GM08714 (cell line): ENCODE data around the gene NFKBIE.

Source experiments
- H3K4me3 ChIP-seq: fragments of 200-500 bp; sonication (Bioruptor generic); 2 replicates; pipeline ENCODE4 v1.5.1; 2014; ENCODE audit warnings: mild to moderate bottlenecking, low read length, inconsistent platforms
- ZNF274 ChIP-seq: IDR thresholded peaks from 2 replicates; pipeline ENCODE4 v1.6.1; 2012; ENCODE audit warnings: mild to moderate bottlenecking, low read depth, low read length

The NFKBIE gene

DNA sequence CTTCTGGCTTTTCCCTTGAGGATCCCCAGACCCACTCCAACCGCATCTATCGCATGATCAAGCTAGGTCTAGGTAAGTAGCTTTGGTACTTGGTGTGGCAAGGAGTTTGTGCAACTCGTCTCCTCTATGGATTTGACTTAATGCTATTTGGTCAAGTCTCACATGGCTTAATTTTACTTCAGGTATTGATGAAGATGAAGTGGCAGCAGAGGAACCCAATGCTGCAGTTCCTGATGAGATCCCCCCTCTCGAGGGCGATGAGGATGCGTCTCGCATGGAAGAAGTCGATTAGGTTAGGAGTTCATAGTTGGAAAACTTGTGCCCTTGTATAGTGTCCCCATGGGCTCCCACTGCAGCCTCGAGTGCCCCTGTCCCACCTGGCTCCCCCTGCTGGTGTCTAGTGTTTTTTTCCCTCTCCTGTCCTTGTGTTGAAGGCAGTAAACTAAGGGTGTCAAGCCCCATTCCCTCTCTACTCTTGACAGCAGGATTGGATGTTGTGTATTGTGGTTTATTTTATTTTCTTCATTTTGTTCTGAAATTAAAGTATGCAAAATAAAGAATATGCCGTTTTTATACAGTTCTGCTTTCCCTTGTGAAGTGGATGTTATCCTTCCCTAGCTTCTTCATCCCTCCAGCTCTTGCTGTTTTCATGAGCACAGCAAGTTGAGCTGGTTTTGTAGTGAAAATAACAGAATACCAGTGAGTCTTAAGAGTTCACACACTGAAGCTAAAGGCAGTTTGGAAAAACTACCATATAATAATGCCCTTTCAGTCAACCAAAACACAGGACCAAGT lies 11.8 kb downstream of the NFKBIE start:
- no peak for TF ChIP-seq ZNF274

DNA sequence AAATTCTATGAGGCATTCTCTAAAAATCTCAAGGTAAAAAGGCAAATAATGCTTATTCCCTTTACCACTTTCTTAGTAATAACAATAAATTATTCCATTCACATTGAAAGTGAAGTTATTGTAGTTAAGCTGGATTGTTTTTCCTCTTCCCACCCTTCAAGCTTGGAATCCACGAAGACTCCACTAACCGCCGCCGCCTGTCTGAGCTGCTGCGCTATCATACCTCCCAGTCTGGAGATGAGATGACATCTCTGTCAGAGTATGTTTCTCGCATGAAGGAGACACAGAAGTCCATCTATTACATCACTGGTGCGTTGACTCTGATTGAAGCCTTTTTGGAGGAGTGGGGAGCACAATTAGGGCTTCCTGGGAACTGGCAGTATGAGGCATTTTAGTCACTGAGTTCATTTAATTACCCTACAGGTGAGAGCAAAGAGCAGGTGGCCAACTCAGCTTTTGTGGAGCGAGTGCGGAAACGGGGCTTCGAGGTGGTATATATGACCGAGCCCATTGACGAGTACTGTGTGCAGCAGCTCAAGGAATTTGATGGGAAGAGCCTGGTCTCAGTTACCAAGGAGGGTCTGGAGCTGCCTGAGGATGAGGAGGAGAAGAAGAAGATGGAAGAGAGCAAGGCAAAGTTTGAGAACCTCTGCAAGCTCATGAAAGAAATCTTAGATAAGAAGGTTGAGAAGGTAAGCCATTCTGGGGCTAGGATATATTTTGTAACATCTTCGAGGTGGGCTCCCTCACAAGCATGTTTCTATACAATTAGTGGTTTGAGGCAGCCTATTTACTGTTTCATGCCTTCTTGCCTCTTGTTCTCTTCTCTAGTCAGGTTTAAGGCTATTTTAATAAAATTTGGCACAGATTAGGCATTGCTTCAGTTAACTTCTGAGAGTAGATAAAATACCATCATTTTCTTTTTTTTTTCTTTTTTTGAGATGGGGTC lies 13.5 kb downstream of the NFKBIE start:
- H3K4me3 ChIP-seq = no peak overlapping the region
- TF ChIP-seq ZNF274 = no peak

More for the DNA sequence above, 11.8 kb downstream of the NFKBIE start:
- H3K4me3 ChIP-seq = no peak overlapping the region

DNA sequence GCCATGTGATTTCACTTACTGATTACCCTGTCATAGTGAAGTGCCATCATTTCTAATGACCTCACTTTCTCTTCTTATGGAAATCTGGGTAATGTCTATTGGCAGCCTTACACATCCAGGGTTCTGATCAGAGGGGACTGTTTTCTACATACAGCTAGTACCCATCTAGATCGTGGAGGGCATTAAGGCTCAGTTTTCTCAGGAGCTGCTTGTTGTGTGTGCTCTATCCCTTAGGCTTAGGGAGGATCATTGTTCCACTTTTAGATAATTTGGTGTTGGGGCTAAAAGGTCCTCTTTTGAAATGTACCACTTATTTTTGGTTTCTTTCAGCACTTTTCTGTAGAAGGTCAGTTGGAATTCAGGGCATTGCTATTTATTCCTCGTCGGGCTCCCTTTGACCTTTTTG lies 14.6 kb downstream of the NFKBIE start:
- no peak overlapping the region for H3K4me3 ChIP-seq
- no peak for TF ChIP-seq ZNF274

DNA sequence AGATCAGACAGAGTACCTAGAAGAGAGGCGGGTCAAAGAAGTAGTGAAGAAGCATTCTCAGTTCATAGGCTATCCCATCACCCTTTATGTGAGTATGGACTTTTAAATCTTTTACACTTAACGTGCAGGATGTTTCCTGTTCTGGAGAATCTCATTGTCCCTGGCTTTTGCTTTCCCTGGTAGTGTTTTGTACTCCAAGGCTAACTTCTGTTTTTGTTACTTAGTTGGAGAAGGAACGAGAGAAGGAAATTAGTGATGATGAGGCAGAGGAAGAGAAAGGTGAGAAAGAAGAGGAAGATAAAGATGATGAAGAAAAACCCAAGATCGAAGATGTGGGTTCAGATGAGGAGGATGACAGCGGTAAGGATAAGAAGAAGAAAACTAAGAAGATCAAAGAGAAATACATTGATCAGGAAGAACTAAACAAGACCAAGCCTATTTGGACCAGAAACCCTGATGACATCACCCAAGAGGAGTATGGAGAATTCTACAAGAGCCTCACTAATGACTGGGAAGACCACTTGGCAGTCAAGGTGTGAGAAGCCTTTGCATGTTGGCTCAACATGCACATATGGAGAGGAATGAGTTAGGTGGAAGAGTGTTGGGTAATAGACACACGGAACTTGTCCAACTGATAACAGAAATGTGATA lies 15.2 kb downstream of the NFKBIE start:
- TF ChIP-seq ZNF274 = no peak

DNA sequence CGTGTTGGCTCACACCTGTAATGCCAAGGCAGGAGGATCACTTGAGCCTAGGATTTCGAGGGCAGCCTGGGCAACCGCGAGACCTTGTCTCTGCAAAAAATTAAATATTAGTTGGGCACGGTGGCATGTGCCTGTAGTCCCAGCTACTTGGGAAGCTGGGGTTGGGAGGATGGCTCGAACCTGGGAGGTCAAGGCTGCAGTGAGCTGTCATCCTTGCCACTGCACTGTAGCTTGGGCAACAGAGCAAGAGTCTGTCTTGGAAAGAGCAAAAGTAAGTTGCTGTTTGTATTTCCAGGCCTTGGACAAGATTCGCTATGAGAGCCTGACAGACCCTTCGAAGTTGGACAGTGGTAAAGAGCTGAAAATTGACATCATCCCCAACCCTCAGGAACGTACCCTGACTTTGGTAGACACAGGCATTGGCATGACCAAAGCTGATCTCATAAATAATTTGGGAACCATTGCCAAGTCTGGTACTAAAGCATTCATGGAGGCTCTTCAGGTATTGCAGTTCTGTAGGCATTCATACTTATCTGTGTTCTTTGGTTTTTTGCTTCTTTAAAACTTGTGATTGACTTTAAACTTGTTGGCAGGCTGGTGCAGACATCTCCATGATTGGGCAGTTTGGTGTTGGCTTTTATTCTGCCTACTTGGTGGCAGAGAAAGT lies 16.1 kb downstream of the NFKBIE start:
- peak overlapping the region; percentile 98 for H3K4me3 ChIP-seq
- TF ChIP-seq ZNF274 = no peak

More for the DNA sequence above, 15.2 kb downstream of the NFKBIE start:
- H3K4me3 ChIP-seq = no peak overlapping the region

DNA sequence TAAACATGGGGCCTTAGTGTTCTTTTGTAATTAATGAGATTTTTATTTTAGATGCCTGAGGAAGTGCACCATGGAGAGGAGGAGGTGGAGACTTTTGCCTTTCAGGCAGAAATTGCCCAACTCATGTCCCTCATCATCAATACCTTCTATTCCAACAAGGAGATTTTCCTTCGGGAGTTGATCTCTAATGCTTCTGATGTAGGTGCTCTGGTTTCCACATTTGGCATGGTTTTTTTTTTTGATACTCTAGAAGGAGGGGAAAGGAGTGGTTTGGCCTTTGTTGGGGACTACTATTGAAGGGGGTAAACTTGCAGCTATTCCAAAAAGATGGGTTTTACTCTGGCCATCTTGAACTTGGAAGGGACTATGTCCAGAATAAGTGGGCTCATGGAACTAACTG lies 16.8 kb downstream of the NFKBIE start:
- no peak for TF ChIP-seq ZNF274
- H3K4me3 ChIP-seq = peak overlapping the region; percentile 98

DNA sequence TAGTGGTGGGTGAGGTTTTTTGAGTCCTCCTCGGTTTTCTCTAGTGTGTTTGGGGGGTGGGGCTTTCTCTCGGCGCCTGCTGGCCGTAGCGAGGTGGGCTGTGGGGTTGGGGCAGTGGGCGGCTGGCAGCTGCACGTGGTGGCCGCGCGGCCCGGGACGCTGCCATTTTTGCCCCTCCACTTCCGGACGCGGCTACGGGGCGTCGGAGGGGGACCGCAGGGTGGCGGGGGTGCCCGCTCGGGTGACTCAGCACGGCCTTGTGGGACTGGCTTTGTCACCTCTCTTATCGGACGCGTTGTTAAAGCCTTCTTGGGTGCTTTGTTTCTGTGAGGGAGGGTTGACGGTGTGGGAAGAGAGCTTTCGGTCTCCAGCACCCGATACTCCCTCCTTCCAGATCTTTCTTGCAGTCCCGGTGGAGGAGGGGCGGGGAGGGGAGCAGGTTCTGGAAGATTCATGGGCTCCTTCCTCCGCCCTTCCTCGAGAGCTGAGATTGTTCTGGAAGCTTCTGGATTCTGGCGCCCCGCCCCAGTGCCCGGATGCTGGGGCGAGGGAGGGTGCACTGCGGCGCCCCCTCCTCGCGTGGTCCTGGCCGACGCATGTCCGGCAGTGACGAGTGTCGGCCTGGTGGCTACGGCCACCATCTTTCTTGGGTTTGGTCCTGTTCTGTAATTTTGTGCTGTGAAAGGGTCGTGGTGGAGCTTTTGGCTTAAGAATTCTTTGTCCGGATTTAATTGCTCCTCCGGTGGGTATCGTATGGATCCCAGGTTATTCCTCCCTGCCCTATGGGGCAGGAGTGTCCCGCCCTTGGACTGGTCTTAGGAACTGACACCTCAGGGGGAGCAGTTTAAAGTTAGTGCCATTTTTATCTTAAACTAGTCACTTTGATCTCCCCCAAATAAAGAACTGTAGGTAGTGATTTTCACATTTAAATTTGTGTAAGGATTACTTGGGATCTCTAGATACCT lies 17.7 kb downstream of the NFKBIE start:
- no peak for TF ChIP-seq ZNF274
- peak overlapping the region; percentile 98 for H3K4me3 ChIP-seq

DNA sequence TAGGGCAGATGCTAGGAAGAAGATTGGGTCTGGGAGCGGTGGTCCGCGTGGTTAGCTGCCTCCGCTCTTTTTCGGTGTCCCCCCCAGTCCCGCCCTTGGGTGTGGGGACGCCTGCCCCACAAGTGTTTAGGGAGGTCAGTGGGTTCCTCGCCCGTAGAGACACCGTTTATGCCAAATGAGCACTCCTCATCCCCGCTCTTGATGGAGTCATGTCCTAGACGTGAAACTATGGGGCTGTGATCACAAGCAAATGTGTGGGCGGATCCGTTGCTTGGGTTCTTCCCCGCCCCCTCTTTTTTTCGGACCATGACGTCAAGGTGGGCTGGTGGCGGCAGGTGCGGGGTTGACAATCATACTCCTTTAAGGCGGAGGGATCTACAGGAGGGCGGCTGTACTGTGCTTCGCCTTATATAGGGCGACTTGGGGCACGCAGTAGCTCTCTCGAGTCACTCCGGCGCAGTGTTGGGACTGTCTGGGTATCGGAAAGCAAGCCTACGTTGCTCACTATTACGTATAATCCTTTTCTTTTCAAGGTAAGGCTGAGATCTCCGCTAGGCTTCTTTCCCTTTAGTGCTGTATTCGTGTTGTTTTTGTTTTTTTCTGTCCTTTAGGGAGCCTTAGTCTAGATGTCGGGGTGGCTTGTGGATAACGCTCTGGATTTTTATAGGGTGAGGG lies 18.6 kb downstream of the NFKBIE start, which contains the start of gene HSP90AB1:
HSP90AB1 (plus strand) TSS at position 439 of the 675 bp plus-strand sequence. CDS start 1,529 bp downstream, outside the sequence.
- peak within 1 kb of the TSS; percentile 98 for H3K4me3 ChIP-seq
- no peak for TF ChIP-seq ZNF274

DNA sequence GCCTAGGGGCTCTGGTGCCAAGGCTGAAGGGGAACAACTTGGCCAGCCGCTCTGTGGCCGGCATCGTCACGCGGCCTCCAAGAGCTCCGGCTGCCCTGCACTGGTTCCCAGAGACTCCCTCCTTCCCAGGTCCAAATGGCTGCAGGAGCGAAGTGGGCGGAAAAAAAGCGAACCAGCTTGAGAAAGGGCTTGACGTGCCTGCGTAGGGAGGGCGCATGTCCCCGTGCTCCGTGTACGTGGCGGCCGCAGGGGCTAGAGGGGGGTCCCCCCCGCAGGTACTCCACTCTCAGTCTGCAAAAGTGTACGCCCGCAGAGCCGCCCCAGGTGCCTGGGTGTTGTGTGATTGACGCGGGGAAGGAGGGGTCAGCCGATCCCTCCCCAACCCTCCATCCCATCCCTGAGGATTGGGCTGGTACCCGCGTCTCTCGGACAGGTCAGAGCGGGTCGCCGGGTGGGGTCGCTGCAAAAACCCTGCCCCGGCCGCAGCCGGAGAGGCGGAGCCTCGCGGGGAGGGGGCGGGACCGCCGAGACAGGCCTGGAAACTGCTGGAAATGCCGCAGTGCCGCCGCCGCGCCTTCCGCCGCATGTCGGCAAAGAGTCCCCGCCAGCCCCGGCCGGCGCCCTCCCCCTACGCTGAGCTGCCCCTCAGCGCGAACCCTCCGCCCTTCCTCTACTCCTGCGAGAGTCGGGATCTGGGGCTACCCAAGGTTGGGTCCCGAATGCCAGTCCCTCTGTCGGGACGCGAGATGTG lies 19.3 kb downstream of the NFKBIE start:
- peak overlapping the region; percentile 98 for H3K4me3 ChIP-seq
- TF ChIP-seq ZNF274 = no peak

DNA sequence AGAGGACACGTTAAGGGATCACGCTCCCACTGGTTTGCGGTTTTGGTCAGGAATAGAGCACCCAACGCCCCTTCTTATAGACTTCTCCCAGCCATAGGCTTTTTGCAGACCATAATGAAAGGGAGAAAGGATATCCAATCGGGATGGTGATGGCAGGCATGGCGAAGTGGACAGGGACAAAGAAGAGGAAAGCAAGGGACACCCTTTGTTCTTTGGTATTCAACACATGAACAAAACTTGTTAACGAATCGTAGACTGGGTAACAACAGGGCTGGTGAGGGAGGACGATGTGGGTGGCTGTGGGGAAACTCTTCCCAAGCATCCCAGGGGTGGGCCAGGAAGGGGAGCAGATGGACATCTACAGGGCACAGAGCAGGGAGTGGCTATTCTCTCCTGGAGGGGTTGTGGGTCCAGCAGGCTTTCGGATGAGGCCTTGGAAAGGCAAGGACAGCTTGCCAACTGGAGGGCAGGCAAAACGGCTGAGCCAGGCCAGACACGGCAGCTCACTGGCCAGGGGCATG lies 19.9 kb downstream of the NFKBIE start:
- H3K4me3 ChIP-seq = peak overlapping the region; percentile 98; the same call in 1 of the 2 replicates
- TF ChIP-seq ZNF274 = no peak

DNA sequence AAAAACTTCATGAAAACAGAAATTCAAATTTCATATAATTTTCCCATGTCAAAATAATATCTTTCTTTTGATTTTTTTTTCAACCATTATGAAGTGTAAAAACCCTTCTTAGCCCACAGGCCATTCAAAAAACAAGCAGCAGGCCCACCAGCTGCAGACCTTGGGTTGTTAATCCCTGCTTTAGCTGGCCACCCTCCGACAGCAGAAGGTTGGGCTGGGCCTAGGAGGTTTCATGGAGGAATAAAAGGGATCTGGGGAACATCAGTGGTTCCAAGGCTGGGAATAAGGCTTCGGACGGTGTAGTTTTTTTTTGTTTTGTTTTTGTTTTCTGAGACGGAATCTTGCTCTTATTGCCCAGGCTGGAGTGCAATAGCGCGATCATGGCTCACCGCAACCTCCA lies 22.0 kb downstream of the NFKBIE start:
- no peak overlapping the region for H3K4me3 ChIP-seq
- no peak for TF ChIP-seq ZNF274
